ENCODE results near the gene MIR17HG. TPM values are rescaled to one million over a fixed set of nuclear protein-coding genes. Genes with fewer than 3 reads are reported as not detected.
A peak's percentile ranks its signal among the peaks of the same experiment; 100 is the strongest.

The MIR17HG gene
- total RNA-seq (9.0 TPM), polyA plus RNA-seq (0.53 TPM)

DNA sequence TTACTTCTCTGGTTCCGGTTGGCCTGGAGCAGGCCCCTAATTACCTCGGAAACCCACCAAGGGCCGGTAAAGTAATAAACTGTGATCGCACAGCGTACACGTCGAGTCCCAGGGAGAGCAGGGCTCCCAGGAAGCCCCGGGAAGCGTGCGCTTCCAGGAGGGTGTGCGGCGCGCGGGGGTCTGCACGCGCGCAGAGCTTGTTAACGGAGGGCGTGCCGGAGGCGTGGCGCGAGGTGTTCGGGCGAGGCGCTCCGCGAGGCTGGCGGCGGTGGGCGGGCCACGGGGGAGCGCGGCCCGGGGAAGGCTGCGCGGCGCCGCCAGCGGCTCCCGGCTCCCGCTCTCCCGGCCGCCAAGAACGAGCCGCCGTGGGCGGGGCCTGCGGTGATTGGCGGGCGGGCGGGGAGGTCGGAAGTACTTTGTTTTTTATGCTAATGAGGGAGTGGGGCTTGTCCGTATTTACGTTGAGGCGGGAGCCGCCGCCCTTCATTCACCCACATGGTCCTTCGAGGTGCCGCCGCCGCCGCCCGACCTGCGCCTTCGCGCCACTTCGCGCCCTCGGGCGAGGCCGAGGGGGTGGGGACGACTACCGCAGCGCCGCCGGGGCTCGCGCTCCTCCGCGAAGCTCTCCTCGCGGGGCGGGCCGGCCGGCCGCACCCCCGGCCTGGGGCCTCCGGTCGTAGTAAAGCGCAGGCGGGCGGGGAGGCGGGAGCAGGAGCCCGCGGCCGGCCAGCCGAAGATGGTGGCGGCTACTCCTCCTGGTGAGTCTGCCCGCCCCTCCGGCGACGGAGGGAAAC is at the start of gene MIR17HG:
MIR17HG (plus strand) TSS at position 486 of the 794 bp plus-strand sequence.
- Histone ChIP-seq H3K4me3 (ENCODE audit: low read depth, low read length) (peak within 1 kb of the TSS; percentile 100), H3K27ac (ENCODE audit: low read depth) (peak within 1 kb of the TSS; percentile 94), H3K36me3 (ENCODE audit: insufficient read depth) (peaks cover 2% of the 10 kb centered on the region), H3K4me1 (ENCODE audit: insufficient read depth) (no peaks in the 10 kb centered on the region)
- peak; percentile 78 for DNase-seq (ENCODE audit: extremely low spot score)
- WGBS: under 1% methylated on average over 103 of the region's 103 CpGs

DNA sequence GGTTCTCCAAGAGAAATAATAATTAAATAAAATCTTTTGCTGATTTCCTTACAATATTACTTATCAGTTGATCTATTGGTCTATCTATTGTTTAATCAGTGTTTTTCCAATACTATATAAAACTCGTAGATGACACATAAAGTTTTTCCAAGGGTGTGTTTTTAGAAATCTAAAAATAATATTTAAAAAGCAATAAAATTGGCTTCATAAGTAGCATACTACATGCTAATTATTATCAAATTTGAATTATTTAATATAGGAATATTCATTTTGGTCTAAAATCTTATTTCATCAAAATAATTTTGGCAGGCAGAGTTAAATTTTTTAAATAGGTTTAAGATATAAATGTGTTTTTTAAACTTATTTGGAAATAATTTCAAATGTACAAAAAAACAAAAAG is 49.4 kb upstream of the MIR17HG start:
- Histone ChIP-seq H3K4me1 (ENCODE audit: insufficient read depth) (no peaks in the 10 kb centered on the region), H3K27ac (ENCODE audit: low read depth) (no peak overlapping the region), H3K4me3 (ENCODE audit: low read depth, low read length) (no peak overlapping the region), H3K36me3 (ENCODE audit: insufficient read depth) (no peaks in the 10 kb centered on the region)
- no peak for DNase-seq (ENCODE audit: extremely low spot score)
- WGBS: 70% methylated on average over 1 of the region's 1 CpG

DNA sequence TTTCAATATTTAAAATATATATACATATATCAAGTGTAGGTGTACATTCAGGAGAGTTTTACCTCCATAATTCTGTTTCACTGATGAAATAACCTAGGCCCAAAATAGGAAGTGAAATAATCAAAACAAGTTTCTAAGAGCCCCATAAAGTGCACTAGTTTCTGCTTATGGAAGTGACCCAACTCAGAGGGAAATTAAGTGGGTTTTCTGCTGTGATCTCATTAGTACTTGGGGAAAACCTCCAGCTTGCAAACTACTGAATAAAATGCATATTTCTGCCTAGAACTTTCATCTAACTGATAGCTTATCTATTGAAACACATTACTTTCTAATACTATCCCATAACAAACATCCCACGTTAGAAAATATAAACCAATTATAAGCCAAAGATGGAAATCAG is 45.4 kb upstream of the MIR17HG start:
- H3K27ac ChIP-seq (ENCODE audit: low read depth): no peak overlapping the region
- WGBS: 46% methylated on average over 1 of the region's 1 CpG
- H3K4me3 ChIP-seq (ENCODE audit: low read depth, low read length): no peak overlapping the region
- H3K36me3 ChIP-seq (ENCODE audit: insufficient read depth): no peaks in the 10 kb centered on the region
- no peak for DNase-seq (ENCODE audit: extremely low spot score)
- H3K4me1 ChIP-seq (ENCODE audit: insufficient read depth): no peaks in the 10 kb centered on the region

- 91% methylated on average over 5 of the region's 5 CpGs for WGBS
- no peak overlapping the region for H3K27ac ChIP-seq (ENCODE audit: low read depth)
- H3K4me1 ChIP-seq (ENCODE audit: insufficient read depth): no peaks in the 10 kb centered on the region
- no peaks in the 10 kb centered on the region for H3K36me3 ChIP-seq (ENCODE audit: insufficient read depth)
- no peak for DNase-seq (ENCODE audit: extremely low spot score)
- no peak overlapping the region for H3K4me3 ChIP-seq (ENCODE audit: low read depth, low read length)
These were observed 44.5 kb upstream of the MIR17HG start for GRCh38 chr13:91303031-91303430.

- no peaks in the 10 kb centered on the region for H3K4me1 ChIP-seq (ENCODE audit: insufficient read depth)
- no peak overlapping the region for H3K27ac ChIP-seq (ENCODE audit: low read depth)
- no peak overlapping the region for H3K4me3 ChIP-seq (ENCODE audit: low read depth, low read length)
- H3K36me3 ChIP-seq (ENCODE audit: insufficient read depth): no peaks in the 10 kb centered on the region
- DNase-seq (ENCODE audit: extremely low spot score): peak; percentile 25
- 49% methylated on average over 2 of the region's 2 CpGs for WGBS
These were observed 42.7 kb upstream of the MIR17HG start for GRCh38 chr13:91304741-91305140.

GRCh38 chr13:91305652-91306051 is 41.8 kb upstream of the MIR17HG start:
- no peaks in the 10 kb centered on the region for H3K4me1 ChIP-seq (ENCODE audit: insufficient read depth)
- no peak for DNase-seq (ENCODE audit: extremely low spot score)
- H3K4me3 ChIP-seq (ENCODE audit: low read depth, low read length): no peak overlapping the region
- no peak overlapping the region for H3K27ac ChIP-seq (ENCODE audit: low read depth)
- H3K36me3 ChIP-seq (ENCODE audit: insufficient read depth): no peaks in the 10 kb centered on the region
- 100% methylated on average over 1 of the region's 1 CpG for WGBS

GRCh38 chr13:91307887-91308286 is 39.6 kb upstream of the MIR17HG start:
- Histone ChIP-seq H3K36me3 (ENCODE audit: insufficient read depth) (no peaks in the 10 kb centered on the region), H3K4me1 (ENCODE audit: insufficient read depth) (no peaks in the 10 kb centered on the region), H3K27ac (ENCODE audit: low read depth) (no peak overlapping the region), H3K4me3 (ENCODE audit: low read depth, low read length) (no peak overlapping the region)
- 65% methylated on average over 2 of the region's 2 CpGs for WGBS
- DNase-seq (ENCODE audit: extremely low spot score): no peak

DNA sequence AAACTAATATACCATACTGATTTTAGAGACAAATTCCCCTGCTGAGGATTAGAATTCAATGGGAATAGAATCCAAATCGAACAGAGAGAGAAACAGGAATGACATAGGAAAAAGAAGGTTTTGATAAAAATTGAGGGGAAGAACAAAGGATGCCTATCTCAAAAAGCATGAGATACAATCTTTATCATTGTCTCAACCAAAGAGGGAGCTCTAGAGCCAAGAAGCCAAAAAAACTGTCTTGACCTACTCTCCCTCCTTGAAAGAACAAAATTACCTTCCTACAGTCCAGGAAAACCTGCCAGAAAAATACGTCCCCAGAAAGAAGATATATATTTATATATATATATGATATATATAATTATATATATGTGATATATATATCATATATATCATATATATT is 39.2 kb upstream of the MIR17HG start:
- no peak overlapping the region for H3K4me3 ChIP-seq (ENCODE audit: low read depth, low read length)
- H3K4me1 ChIP-seq (ENCODE audit: insufficient read depth): no peaks in the 10 kb centered on the region
- no peak overlapping the region for H3K27ac ChIP-seq (ENCODE audit: low read depth)
- 61% methylated on average over 2 of the region's 2 CpGs for WGBS
- H3K36me3 ChIP-seq (ENCODE audit: insufficient read depth): no peaks in the 10 kb centered on the region
- no peak for DNase-seq (ENCODE audit: extremely low spot score)

GRCh38 chr13:91311491-91311890 is 36.0 kb upstream of the MIR17HG start:
- Histone ChIP-seq H3K4me3 (ENCODE audit: low read depth, low read length) (no peak overlapping the region), H3K36me3 (ENCODE audit: insufficient read depth) (no peaks in the 10 kb centered on the region), H3K27ac (ENCODE audit: low read depth) (no peak overlapping the region), H3K4me1 (ENCODE audit: insufficient read depth) (no peaks in the 10 kb centered on the region)
- 81% methylated on average over 4 of the region's 4 CpGs for WGBS
- DNase-seq (ENCODE audit: extremely low spot score): no peak

DNA sequence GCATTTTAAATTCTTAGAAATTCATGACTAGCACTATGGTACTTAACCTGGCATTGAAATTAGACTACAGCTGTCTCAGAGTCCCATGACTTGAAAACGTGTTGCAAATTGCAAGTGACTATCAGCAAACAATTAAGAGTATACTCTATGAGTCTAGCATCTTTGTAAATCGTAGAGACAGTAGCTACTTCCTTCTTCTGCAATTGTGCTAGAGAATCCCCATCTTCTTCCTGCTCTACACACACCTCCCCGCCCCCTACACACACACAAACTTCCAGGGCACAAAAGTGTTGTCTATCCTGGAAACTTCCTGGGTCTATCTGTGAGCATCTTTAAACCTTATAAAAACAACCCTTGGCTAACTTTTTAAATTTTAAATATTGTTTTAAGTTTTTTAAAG is 35.2 kb upstream of the MIR17HG start:
- H3K36me3 ChIP-seq (ENCODE audit: insufficient read depth): no peaks in the 10 kb centered on the region
- H3K4me1 ChIP-seq (ENCODE audit: insufficient read depth): no peaks in the 10 kb centered on the region
- WGBS: 49% methylated on average over 3 of the region's 3 CpGs
- no peak for DNase-seq (ENCODE audit: extremely low spot score)
- H3K27ac ChIP-seq (ENCODE audit: low read depth): no peak overlapping the region
- no peak overlapping the region for H3K4me3 ChIP-seq (ENCODE audit: low read depth, low read length)

DNA sequence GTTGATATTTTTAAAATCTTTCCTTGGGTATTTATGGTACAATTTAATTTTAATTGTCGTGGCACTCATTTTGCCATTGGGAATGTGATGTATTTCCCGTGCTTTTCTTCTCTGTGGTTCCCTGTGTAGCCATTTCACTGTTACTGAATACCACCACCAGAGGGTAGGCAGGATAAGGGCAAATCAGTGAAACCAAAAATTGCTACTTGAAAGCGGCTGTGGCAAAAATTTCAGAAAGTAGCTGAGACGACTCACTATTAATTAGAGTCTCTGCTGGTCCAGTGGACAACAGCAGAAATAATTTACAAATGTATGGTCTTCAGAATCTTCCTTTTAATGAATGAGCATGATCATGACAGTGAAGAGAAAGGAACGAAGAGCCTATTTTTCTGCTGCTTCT is 34.4 kb upstream of the MIR17HG start:
- H3K4me1 ChIP-seq (ENCODE audit: insufficient read depth): no peaks in the 10 kb centered on the region
- H3K36me3 ChIP-seq (ENCODE audit: insufficient read depth): no peaks in the 10 kb centered on the region
- no peak overlapping the region for H3K27ac ChIP-seq (ENCODE audit: low read depth)
- no peak overlapping the region for H3K4me3 ChIP-seq (ENCODE audit: low read depth, low read length)
- no peak for DNase-seq (ENCODE audit: extremely low spot score)
- WGBS: 23% methylated on average over 5 of the region's 5 CpGs

- H3K4me1 ChIP-seq (ENCODE audit: insufficient read depth): no peaks in the 10 kb centered on the region
- DNase-seq (ENCODE audit: extremely low spot score): no peak
- no peaks in the 10 kb centered on the region for H3K36me3 ChIP-seq (ENCODE audit: insufficient read depth)
- H3K27ac ChIP-seq (ENCODE audit: low read depth): no peak overlapping the region
- no peak overlapping the region for H3K4me3 ChIP-seq (ENCODE audit: low read depth, low read length)
- 58% methylated on average over 4 of the region's 4 CpGs for WGBS
These were observed 33.9 kb upstream of the MIR17HG start for GRCh38 chr13:91313581-91313980.

DNA sequence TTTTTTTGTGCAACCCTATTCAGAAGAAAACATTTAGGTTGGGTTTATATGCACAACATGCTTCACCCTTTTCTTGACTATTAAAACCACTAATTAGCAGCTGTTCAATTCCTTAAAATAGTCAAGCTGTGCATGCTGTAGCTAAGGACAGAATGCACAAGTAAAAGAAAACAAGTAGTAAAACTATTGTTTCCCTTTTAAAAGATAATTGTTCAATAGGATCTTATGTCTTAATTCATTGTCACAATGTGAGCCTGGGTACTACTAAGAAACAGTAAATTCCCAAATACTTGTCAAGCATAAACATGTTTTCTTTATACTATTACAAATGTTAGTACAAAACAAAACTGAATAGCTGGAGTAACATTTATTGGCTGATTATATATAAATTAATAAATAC is 32.6 kb upstream of the MIR17HG start:
- H3K4me3 ChIP-seq (ENCODE audit: low read depth, low read length): no peak overlapping the region
- no peaks in the 10 kb centered on the region for H3K4me1 ChIP-seq (ENCODE audit: insufficient read depth)
- H3K27ac ChIP-seq (ENCODE audit: low read depth): no peak overlapping the region
- no peak for DNase-seq (ENCODE audit: extremely low spot score)
- H3K36me3 ChIP-seq (ENCODE audit: insufficient read depth): no peaks in the 10 kb centered on the region

GRCh38 chr13:91318886-91319285 is 28.6 kb upstream of the MIR17HG start:
- Histone ChIP-seq H3K4me3 (ENCODE audit: low read depth, low read length) (no peak overlapping the region), H3K4me1 (ENCODE audit: insufficient read depth) (no peaks in the 10 kb centered on the region), H3K27ac (ENCODE audit: low read depth) (no peak overlapping the region), H3K36me3 (ENCODE audit: insufficient read depth) (no peaks in the 10 kb centered on the region)
- DNase-seq (ENCODE audit: extremely low spot score): no peak
- 66% methylated on average over 6 of the region's 6 CpGs for WGBS

DNA sequence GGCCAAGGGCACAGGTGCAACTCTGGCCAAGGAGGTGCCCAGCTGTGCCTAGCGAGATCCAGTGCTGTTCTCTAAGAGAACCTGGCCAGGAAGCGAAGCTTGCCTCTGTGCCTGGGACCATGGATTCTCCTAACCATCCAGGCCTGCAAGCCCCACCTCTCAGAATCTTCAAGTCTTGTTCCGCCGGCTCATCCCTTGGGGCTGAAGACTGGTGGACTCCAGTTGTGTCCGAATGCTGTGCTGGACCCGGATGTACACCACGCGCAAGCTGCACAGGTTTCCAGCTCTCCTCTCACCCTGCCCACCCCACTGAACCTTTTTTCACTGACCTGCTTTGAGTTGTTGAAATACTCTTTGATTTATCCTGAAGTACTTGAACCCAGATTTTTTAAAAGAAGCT is 27.5 kb upstream of the MIR17HG start:
- Histone ChIP-seq H3K4me3 (ENCODE audit: low read depth, low read length) (no peak overlapping the region), H3K4me1 (ENCODE audit: insufficient read depth) (no peaks in the 10 kb centered on the region), H3K27ac (ENCODE audit: low read depth) (no peak overlapping the region), H3K36me3 (ENCODE audit: insufficient read depth) (no peaks in the 10 kb centered on the region)
- no peak for DNase-seq (ENCODE audit: extremely low spot score)
- WGBS: 95% methylated on average over 8 of the region's 8 CpGs

All from urinary bladder (tissue), 4 donors.